GM12878 (cell line): ENCODE measurements around the gene GPR146. TPM values are rescaled to one million over a fixed set of nuclear protein-coding genes. Genes with fewer than 3 reads are reported as not detected.

ENCODE experiments used
- CUX1 ChIP-seq: IDR thresholded peaks from 2 replicates; pipeline ENCODE4 v1.6.1; 2012; ENCODE audit warnings: improper control_type of control experiment, low read depth, low read length; ENCODE audit not compliant: insufficient replicate concordance
- MEF2B ChIP-seq: fragments of 450-650 bp; IDR thresholded peaks from 2 replicates; pipeline ENCODE4 v1.6.1; 2018; ENCODE audit warnings: mild to moderate bottlenecking, moderate library complexity; ENCODE audit not compliant: partially characterized antibody, poor library complexity, severe bottlenecking
- PBX3 ChIP-seq: IDR thresholded peaks from 2 replicates; pipeline ENCODE4 v1.6.1; 2011; ENCODE audit warnings: mild to moderate bottlenecking, low read depth, low read length, moderate library complexity; ENCODE audit not compliant: insufficient replicate concordance
- PML ChIP-seq: IDR thresholded peaks from 2 replicates; pipeline ENCODE4 v1.6.1; 2012; ENCODE audit warnings: low read length, inconsistent platforms
- RAD51 ChIP-seq: fragments of 450-650 bp; IDR thresholded peaks from 2 replicates; pipeline ENCODE4 v1.6.1; 2016; ENCODE audit warnings: moderate library complexity, mild to moderate bottlenecking, inconsistent platforms
- RELA ChIP-seq: fragments of 450-650 bp; IDR thresholded peaks from 2 replicates; pipeline ENCODE4 v1.8.0; 2014; ENCODE audit warnings: borderline replicate concordance; ENCODE audit not compliant: partially characterized antibody
- ZBED1 ChIP-seq: IDR thresholded peaks from 2 replicates; pipeline ENCODE4 v1.6.1; 2016; ENCODE audit warnings: borderline replicate concordance
- microRNA counts: library from miRNA; unstranded; fragments of <30 nt; microRNA quantifications from one replicate; lab custom pipeline; 2016
- microRNA-seq: library from miRNA; unstranded; fragments of <30 nt; microRNA quantifications from one replicate; pipeline ENCODE4, GENCODE V29; 2018
- polyA plus RNA-seq, 11 experiments: library from polyadenylated mRNA; depleted of rRNA in 4 of 11; unstranded in 6 of 11; stranded (reverse) in 5 of 11; fragments of >200 nt; fragmentation: Nextera tagmentation in 4 of 11; fragmentation: Illumina TruSeq in 1 of 11; extraction: Ambion mirVana in 4 of 11; extraction: Trizol in 1 of 11; gene quantifications; 1 replicate in 1 of 11; 2 replicates in 10 of 11; pipeline versions ENCODE4 v1.2.1 to v1.2.3, GENCODE V29; 2011 to 2016; ENCODE audit warnings: inconsistent platforms in 2 of 11, missing spikeins in 2 of 11, low read depth in 1 of 11
- small RNA-seq: library from RNA; depleted of rRNA; stranded (forward); fragments of <200 nt; gene quantifications from one replicate; pipeline ENCODE3, GENCODE V24; 2014
- total RNA-seq, 4 experiments: library from RNA; depleted of rRNA in 3 of 4; stranded (reverse); fragments of >200 nt in 3 of 4; fragmentation: Illumina TruSeq in 1 of 4; extraction: Trizol in 1 of 4; gene quantifications; 2 replicates each; pipeline versions ENCODE4 v1.2.1 to v1.2.3, GENCODE V29; 2013 to 2021

GPR146 gene
- total and polyA plus RNA-seq, 10 of the 15 experiments (the other 5 are each of a cell fraction or from before 2014, with no cell fraction given): 0.19 to 12.0 (median 0.54) TPM; not detected in 2

- TF ChIP-seq ZBED1 (no peak), PML (no peak), RELA (no peak), RAD51 (no peak), CUX1 (no peak), PBX3 (no peak), MEF2B (no peak)
- TF ChIP-seq, all 136 proteins: peak for 0
Measured at GRCh38 chr7:1108264-1108920, 64.0 kb downstream of the GPR146 start (continued).

MicroRNAs encoded within 50 kb of the gene (microRNA counts, 767-probe panel; counts per million panel counts)
- microRNA hsa-miR-339-3p (lab: Ali Mortazavi, UCI) (1,125 counts per million, percentile 35 among the panel's probes with 10 or more counts), microRNA hsa-miR-339-5p (lab: Ali Mortazavi, UCI) (1,899 counts per million, percentile 72 among the panel's probes with 10 or more counts)

Small RNA genes within 50 kb of the gene (microRNA-seq; reads per million reads assigned to microRNA genes)
- gene MIR339: 11,727 reads per million, percentile 97 among the genes with 10 or more reads in this experiment

Small RNA genes within 50 kb of the gene (small RNA-seq; reads per million reads assigned to genes)
- gene MIR339: 264 reads per million, percentile 99 among the genes with 10 or more reads in this experiment

Other genes with a start within 250 kb of the GPR146 start
Only the 7 nearest of the 8 such genes appear.
- gene GET4, start 168.0 kb upstream of the GPR146 start, total RNA-seq (2014; rRNA removed): 42.9 and 53.6 TPM in 2 replicates
- 12.0 and 16.1 TPM in 2 replicates for gene GET4, start 168.0 kb upstream of the GPR146 start, total RNA-seq (2014; rRNA removed; fragmentation: Illumina TruSeq; extraction: Trizol)
- gene GET4, start 168.0 kb upstream of the GPR146 start, total RNA-seq (2021): 40.7 and 42.1 TPM in 2 replicates
- gene GET4, start 168.0 kb upstream of the GPR146 start, polyA plus RNA-seq (2011; rRNA removed): 17.6 and 25.9 TPM in 2 replicates
- 4.4 and 14.0 TPM in 2 replicates for gene GET4, start 168.0 kb upstream of the GPR146 start, polyA plus RNA-seq (2014; fragmentation: Illumina TruSeq; extraction: Trizol)
- 1 to 10 TPM in 1 of 2 experiments, under 1 TPM in 1; 0.66 to 2.3 TPM for gene GET4, start 168.0 kb upstream of the GPR146 start, polyA plus RNA-seq (2014; fragmentation: Nextera tagmentation; extraction: Ambion mirVana)
- gene GET4, start 168.0 kb upstream of the GPR146 start, polyA plus RNA-seq (2014; rRNA removed): 69.0 and 76.0 TPM in 2 replicates
- gene GET4, start 168.0 kb upstream of the GPR146 start, polyA plus RNA-seq (2016; fragmentation: Nextera tagmentation; extraction: Ambion mirVana): 10 to 100 TPM; 68.9 to 73.8 TPM
- 34.0 and 44.2 TPM in 2 replicates for gene ADAP1, start 89.9 kb upstream of the GPR146 start, total RNA-seq (2014; rRNA removed)
- gene ADAP1, start 89.9 kb upstream of the GPR146 start, total RNA-seq (2014; rRNA removed; fragmentation: Illumina TruSeq; extraction: Trizol): 15.8 and 17.9 TPM in 2 replicates
- gene ADAP1, start 89.9 kb upstream of the GPR146 start, total RNA-seq (2021): 38.7 and 42.3 TPM in 2 replicates
- gene ADAP1, start 89.9 kb upstream of the GPR146 start, polyA plus RNA-seq (2011; rRNA removed): 16.6 and 22.5 TPM in 2 replicates
- gene ADAP1, start 89.9 kb upstream of the GPR146 start, polyA plus RNA-seq (2014; fragmentation: Illumina TruSeq; extraction: Trizol): 8.0 and 22.0 TPM in 2 replicates
- under 1 TPM in 1 of 2 experiments, not detected in 1; 0.22 TPM for gene ADAP1, start 89.9 kb upstream of the GPR146 start, polyA plus RNA-seq (2014; fragmentation: Nextera tagmentation; extraction: Ambion mirVana)
- 28.9 and 35.5 TPM in 2 replicates for gene ADAP1, start 89.9 kb upstream of the GPR146 start, polyA plus RNA-seq (2014; rRNA removed)
- gene ADAP1, start 89.9 kb upstream of the GPR146 start, polyA plus RNA-seq (2016; fragmentation: Nextera tagmentation; extraction: Ambion mirVana): 10 to 100 TPM in 1 of 2 experiments, 1 to 10 TPM in 1; 6.7 to 12.7 TPM
- 10.2 and 12.5 TPM in 2 replicates for gene COX19, start 69.0 kb upstream of the GPR146 start, total RNA-seq (2014; rRNA removed)
- gene COX19, start 69.0 kb upstream of the GPR146 start, total RNA-seq (2014; rRNA removed; fragmentation: Illumina TruSeq; extraction: Trizol): 9.5 and 11.4 TPM in 2 replicates
- gene COX19, start 69.0 kb upstream of the GPR146 start, total RNA-seq (2021): 8.6 and 9.0 TPM in 2 replicates
- 15.9 and 17.0 TPM in 2 replicates for gene COX19, start 69.0 kb upstream of the GPR146 start, polyA plus RNA-seq (2011; rRNA removed)
- 7.0 and 12.4 TPM in 2 replicates for gene COX19, start 69.0 kb upstream of the GPR146 start, polyA plus RNA-seq (2014; fragmentation: Illumina TruSeq; extraction: Trizol)
- 1 to 10 TPM; 3.7 to 6.6 TPM for gene COX19, start 69.0 kb upstream of the GPR146 start, polyA plus RNA-seq (2014; fragmentation: Nextera tagmentation; extraction: Ambion mirVana)
- 8.9 and 10.2 TPM in 2 replicates for gene COX19, start 69.0 kb upstream of the GPR146 start, polyA plus RNA-seq (2014; rRNA removed)
- 10 to 100 TPM; 15.0 to 17.9 TPM for gene COX19, start 69.0 kb upstream of the GPR146 start, polyA plus RNA-seq (2016; fragmentation: Nextera tagmentation; extraction: Ambion mirVana)
- not detected in 2 replicates for gene CYP2W1, start 61.4 kb upstream of the GPR146 start, total RNA-seq (2014; rRNA removed)
- gene CYP2W1, start 61.4 kb upstream of the GPR146 start, total RNA-seq (2014; rRNA removed; fragmentation: Illumina TruSeq; extraction: Trizol): not detected in 2 replicates
- not detected in 2 replicates for gene CYP2W1, start 61.4 kb upstream of the GPR146 start, total RNA-seq (2021)
- gene CYP2W1, start 61.4 kb upstream of the GPR146 start, polyA plus RNA-seq (2011; rRNA removed): not detected in 2 replicates
- gene CYP2W1, start 61.4 kb upstream of the GPR146 start, polyA plus RNA-seq (2014; fragmentation: Illumina TruSeq; extraction: Trizol): not detected in 2 replicates
- not detected for gene CYP2W1, start 61.4 kb upstream of the GPR146 start, polyA plus RNA-seq (2014; fragmentation: Nextera tagmentation; extraction: Ambion mirVana)
- gene CYP2W1, start 61.4 kb upstream of the GPR146 start, polyA plus RNA-seq (2014; rRNA removed): not detected in 2 replicates
- not detected for gene CYP2W1, start 61.4 kb upstream of the GPR146 start, polyA plus RNA-seq (2016; fragmentation: Nextera tagmentation; extraction: Ambion mirVana)
- 5.3 and 5.5 TPM in 2 replicates for gene GPER1, start 43.6 kb downstream of the GPR146 start, total RNA-seq (2014; rRNA removed)
- gene GPER1, start 43.6 kb downstream of the GPR146 start, total RNA-seq (2014; rRNA removed; fragmentation: Illumina TruSeq; extraction: Trizol): 1.8 and 2.2 TPM in 2 replicates
- gene GPER1, start 43.6 kb downstream of the GPR146 start, total RNA-seq (2021): 6.3 and 7.7 TPM in 2 replicates
- 1.3 and 1.9 TPM in 2 replicates for gene GPER1, start 43.6 kb downstream of the GPR146 start, polyA plus RNA-seq (2011; rRNA removed)
- 0.73 and 1.4 TPM in 2 replicates for gene GPER1, start 43.6 kb downstream of the GPR146 start, polyA plus RNA-seq (2014; fragmentation: Illumina TruSeq; extraction: Trizol)
- gene GPER1, start 43.6 kb downstream of the GPR146 start, polyA plus RNA-seq (2014; fragmentation: Nextera tagmentation; extraction: Ambion mirVana): under 1 TPM; 0.03 to 0.73 TPM
- 6.5 TPM in 2 replicates for gene GPER1, start 43.6 kb downstream of the GPR146 start, polyA plus RNA-seq (2014; rRNA removed)
- 1 to 10 TPM; 3.0 to 5.2 TPM for gene GPER1, start 43.6 kb downstream of the GPR146 start, polyA plus RNA-seq (2016; fragmentation: Nextera tagmentation; extraction: Ambion mirVana)
- 15.4 and 19.4 TPM in 2 replicates for gene ZFAND2A, start 115.7 kb downstream of the GPR146 start, total RNA-seq (2014; rRNA removed)
- gene ZFAND2A, start 115.7 kb downstream of the GPR146 start, total RNA-seq (2014; rRNA removed; fragmentation: Illumina TruSeq; extraction: Trizol): 16.0 and 17.6 TPM in 2 replicates
- 14.8 and 16.7 TPM in 2 replicates for gene ZFAND2A, start 115.7 kb downstream of the GPR146 start, total RNA-seq (2021)
- 30.8 and 32.5 TPM in 2 replicates for gene ZFAND2A, start 115.7 kb downstream of the GPR146 start, polyA plus RNA-seq (2011; rRNA removed)
- 14.1 and 17.2 TPM in 2 replicates for gene ZFAND2A, start 115.7 kb downstream of the GPR146 start, polyA plus RNA-seq (2014; fragmentation: Illumina TruSeq; extraction: Trizol)
- 10 to 100 TPM; 34.9 to 39.9 TPM for gene ZFAND2A, start 115.7 kb downstream of the GPR146 start, polyA plus RNA-seq (2014; fragmentation: Nextera tagmentation; extraction: Ambion mirVana)
- 19.8 and 23.1 TPM in 2 replicates for gene ZFAND2A, start 115.7 kb downstream of the GPR146 start, polyA plus RNA-seq (2014; rRNA removed)
- 10 to 100 TPM; 21.7 to 23.1 TPM for gene ZFAND2A, start 115.7 kb downstream of the GPR146 start, polyA plus RNA-seq (2016; fragmentation: Nextera tagmentation; extraction: Ambion mirVana)
- gene UNCX, start 188.3 kb downstream of the GPR146 start, total RNA-seq (2014; rRNA removed): not detected in 2 replicates
- gene UNCX, start 188.3 kb downstream of the GPR146 start, total RNA-seq (2014; rRNA removed; fragmentation: Illumina TruSeq; extraction: Trizol): not detected in 2 replicates
- not detected in 2 replicates for gene UNCX, start 188.3 kb downstream of the GPR146 start, total RNA-seq (2021)
- not detected in 2 replicates for gene UNCX, start 188.3 kb downstream of the GPR146 start, polyA plus RNA-seq (2011; rRNA removed)
- not detected in 2 replicates for gene UNCX, start 188.3 kb downstream of the GPR146 start, polyA plus RNA-seq (2014; fragmentation: Illumina TruSeq; extraction: Trizol)
- not detected for gene UNCX, start 188.3 kb downstream of the GPR146 start, polyA plus RNA-seq (2014; fragmentation: Nextera tagmentation; extraction: Ambion mirVana)
- gene UNCX, start 188.3 kb downstream of the GPR146 start, polyA plus RNA-seq (2014; rRNA removed): not detected in 2 replicates
- not detected for gene UNCX, start 188.3 kb downstream of the GPR146 start, polyA plus RNA-seq (2016; fragmentation: Nextera tagmentation; extraction: Ambion mirVana)